ENCODE measurements around the gene SPX. TPM values are rescaled to one million over a fixed set of nuclear protein-coding genes. Genes with fewer than 3 reads are reported as not detected.

SPX gene
- total RNA-seq, 1 experiment from 2014 or later, result 6.9 TPM

DNA sequence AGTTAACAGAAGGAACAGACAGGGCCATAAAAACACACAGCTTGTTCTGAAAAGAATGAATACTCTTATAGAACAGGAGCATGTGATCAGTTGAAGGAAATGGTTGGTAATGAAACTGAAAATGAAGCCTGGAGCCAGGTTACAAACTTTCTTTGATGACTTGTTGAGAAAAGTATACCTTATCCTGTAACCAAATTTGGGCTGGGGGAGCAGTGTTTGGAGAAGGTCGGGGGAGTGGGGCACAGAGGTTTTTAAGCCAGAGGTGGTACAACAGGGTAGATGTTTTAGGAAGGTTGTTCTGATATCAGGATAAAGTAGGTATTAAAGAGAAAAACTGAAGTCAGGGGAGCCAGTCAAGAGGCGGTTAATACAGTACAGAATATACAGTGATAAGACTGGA, 16.3 kb upstream of the SPX start:
- Mint-ChIP-seq H3K4me3 (ENCODE audit: unreplicated experiment) (no peak overlapping the region), H3K36me3 (ENCODE audit: insufficient read depth, unreplicated experiment) (peaks cover 30% of the 10 kb centered on the region), H3K27me3 (ENCODE audit: insufficient read depth, unreplicated experiment) (no peaks in the 10 kb centered on the region), H3K4me1 (ENCODE audit: low read depth, unreplicated experiment) (no peaks in the 10 kb centered on the region), H3K9me3 (ENCODE audit: unreplicated experiment) (no peaks in the 10 kb centered on the region), H3K27ac (ENCODE audit: unreplicated experiment) (no peak overlapping the region)
- CTCF ChIA-PET, result no interaction called here
- TF ChIP-seq, protein P1, sequence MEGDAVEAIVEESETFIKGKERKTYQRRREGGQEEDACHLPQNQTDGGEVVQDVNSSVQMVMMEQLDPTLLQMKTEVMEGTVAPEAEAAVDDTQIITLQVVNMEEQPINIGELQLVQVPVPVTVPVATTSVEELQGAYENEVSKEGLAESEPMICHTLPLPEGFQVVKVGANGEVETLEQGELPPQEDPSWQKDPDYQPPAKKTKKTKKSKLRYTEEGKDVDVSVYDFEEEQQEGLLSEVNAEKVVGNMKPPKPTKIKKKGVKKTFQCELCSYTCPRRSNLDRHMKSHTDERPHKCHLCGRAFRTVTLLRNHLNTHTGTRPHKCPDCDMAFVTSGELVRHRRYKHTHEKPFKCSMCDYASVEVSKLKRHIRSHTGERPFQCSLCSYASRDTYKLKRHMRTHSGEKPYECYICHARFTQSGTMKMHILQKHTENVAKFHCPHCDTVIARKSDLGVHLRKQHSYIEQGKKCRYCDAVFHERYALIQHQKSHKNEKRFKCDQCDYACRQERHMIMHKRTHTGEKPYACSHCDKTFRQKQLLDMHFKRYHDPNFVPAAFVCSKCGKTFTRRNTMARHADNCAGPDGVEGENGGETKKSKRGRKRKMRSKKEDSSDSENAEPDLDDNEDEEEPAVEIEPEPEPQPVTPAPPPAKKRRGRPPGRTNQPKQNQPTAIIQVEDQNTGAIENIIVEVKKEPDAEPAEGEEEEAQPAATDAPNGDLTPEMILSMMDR (IDR thresholded peaks at IDR 0.05; ENCODE audit: insufficient read depth in 1 of 2, low read depth in 1 of 2, low read length in 1 of 2, severe bottlenecking in 1 of 2, unreplicated experiment in 1 of 2), result no peak
- DNase-seq, result no peak
- intact Hi-C loops (cut with micrococcal nuclease; ENCODE audit: unreplicated experiment), result loop anchor here (5.0 kb wide), 1 partner anchor 433 kb away; the partner anchor contains the start of gene ABCC9
- no peaks in the 10 kb centered on the region for H3K9me3 ChIP-seq
- no peaks in the 10 kb centered on the region for H3K4me1 ChIP-seq
- BruUV-seq (replicated peaks), result no TSS peak
- POLR2A ChIA-PET, result interaction anchor here (0.6 kb wide), 1 partner anchor 15 kb away, joined by 3 read pairs; no protein-coding TSS in a partner anchor
- H3K27me3 ChIP-seq (replicated peaks; ENCODE audit: control insufficient read depth, insufficient read depth, low read length), result no peaks in the 10 kb centered on the region
- H3K36me3 ChIP-seq (ENCODE audit: control insufficient read depth, insufficient read depth, low read length), result peaks cover 1% of the 10 kb centered on the region; the same call in 1 of the 2 replicates
- H3K4me3 ChIP-seq (ENCODE audit: low read depth, low read length), result no peak overlapping the region

DNA sequence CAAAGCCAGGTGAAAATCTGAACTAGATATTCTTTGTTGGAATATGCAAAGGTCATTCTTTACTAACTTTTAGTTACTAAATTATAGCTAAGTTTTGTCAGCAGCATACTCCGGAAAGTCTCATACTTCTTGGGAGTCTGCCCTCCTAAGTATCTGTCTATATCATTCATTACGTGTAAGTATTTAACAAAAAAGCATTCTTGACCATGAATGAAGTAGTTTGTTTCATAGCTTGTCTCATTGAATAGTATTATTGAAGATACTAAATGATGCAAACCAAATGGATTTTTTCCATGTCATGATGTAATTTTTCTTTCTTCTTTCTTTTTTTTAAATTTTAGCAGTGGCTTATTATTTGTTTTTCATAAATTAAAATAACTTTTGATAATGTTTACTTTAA, 9.8 kb upstream of the SPX start:
- H3K4me1 Mint-ChIP-seq (ENCODE audit: low read depth, unreplicated experiment), result peaks cover 5% of the 10 kb centered on the region
- no peaks in the 10 kb centered on the region for H3K27me3 ChIP-seq (replicated peaks; ENCODE audit: control insufficient read depth, insufficient read depth, low read length)
- H3K27me3 Mint-ChIP-seq (ENCODE audit: insufficient read depth, unreplicated experiment), result no peaks in the 10 kb centered on the region
- H3K9me3 ChIP-seq, result no peaks in the 10 kb centered on the region
- BruUV-seq (replicated peaks), result no TSS peak
- no peak for DNase-seq
- ChIA-PET POLR2A (no interaction called here), CTCF (no interaction called here)
- H3K4me3 ChIP-seq (ENCODE audit: low read depth, low read length), result no peak overlapping the region
- no peaks in the 10 kb centered on the region for H3K4me1 ChIP-seq
- intact Hi-C loops (cut with micrococcal nuclease; ENCODE audit: unreplicated experiment), result no loop called here
- H3K27ac Mint-ChIP-seq (ENCODE audit: unreplicated experiment), result no peak overlapping the region
- no peaks in the 10 kb centered on the region for H3K9me3 Mint-ChIP-seq (ENCODE audit: unreplicated experiment)
- H3K36me3 Mint-ChIP-seq (ENCODE audit: insufficient read depth, unreplicated experiment), result peaks cover 21% of the 10 kb centered on the region
- peaks cover 3% of the 10 kb centered on the region for H3K36me3 ChIP-seq (ENCODE audit: control insufficient read depth, insufficient read depth, low read length)
- TF ChIP-seq, protein P1 (IDR thresholded peaks at IDR 0.05; ENCODE audit: insufficient read depth in 1 of 2, low read depth in 1 of 2, low read length in 1 of 2, severe bottlenecking in 1 of 2, unreplicated experiment in 1 of 2), result no peak
- no peak overlapping the region for H3K4me3 Mint-ChIP-seq (ENCODE audit: unreplicated experiment)

DNA sequence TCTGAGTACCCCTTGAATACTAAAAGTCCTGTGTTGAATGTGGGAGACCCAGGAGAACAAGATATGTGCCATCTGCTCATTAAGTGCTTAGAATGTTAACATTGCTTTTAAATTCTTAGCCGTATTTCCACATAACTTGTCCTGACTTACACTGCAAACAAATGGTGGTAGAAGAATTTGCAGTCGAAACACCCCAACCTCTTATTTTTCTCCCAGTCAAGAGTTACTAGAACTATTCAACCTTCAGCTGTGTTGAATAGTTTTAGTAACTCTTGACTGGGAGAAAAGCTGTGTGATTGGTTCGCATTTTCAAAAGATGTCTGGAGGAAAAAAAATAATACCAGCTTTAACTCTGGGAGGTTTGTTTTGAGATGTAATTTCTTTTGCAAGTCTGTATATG, 7.6 kb upstream of the SPX start:
- no peaks in the 10 kb centered on the region for H3K9me3 ChIP-seq
- POLR2A ChIA-PET, result no interaction called here
- intact Hi-C loops (cut with micrococcal nuclease; ENCODE audit: unreplicated experiment), result no loop called here
- peaks cover 6% of the 10 kb centered on the region for H3K4me1 ChIP-seq
- CTCF ChIA-PET, result no interaction called here
- no peak overlapping the region for H3K4me3 Mint-ChIP-seq (ENCODE audit: unreplicated experiment)
- no peaks in the 10 kb centered on the region for H3K27me3 Mint-ChIP-seq (ENCODE audit: insufficient read depth, unreplicated experiment)
- TF ChIP-seq, protein P1 (IDR thresholded peaks at IDR 0.05; ENCODE audit: insufficient read depth in 1 of 2, low read depth in 1 of 2, low read length in 1 of 2, severe bottlenecking in 1 of 2, unreplicated experiment in 1 of 2), result no peak
- DNase-seq, result no peak
- H3K36me3 ChIP-seq (ENCODE audit: control insufficient read depth, insufficient read depth, low read length), result peaks cover 2% of the 10 kb centered on the region; the same call in 1 of the 2 replicates
- no peak overlapping the region for H3K4me3 ChIP-seq (ENCODE audit: low read depth, low read length)
- peaks cover 17% of the 10 kb centered on the region for H3K4me1 Mint-ChIP-seq (ENCODE audit: low read depth, unreplicated experiment)
- H3K9me3 Mint-ChIP-seq (ENCODE audit: unreplicated experiment), result no peaks in the 10 kb centered on the region
- no TSS peak for BruUV-seq (replicated peaks)
- H3K27ac Mint-ChIP-seq (ENCODE audit: unreplicated experiment), result no peak overlapping the region
- peaks cover 12% of the 10 kb centered on the region for H3K36me3 Mint-ChIP-seq (ENCODE audit: insufficient read depth, unreplicated experiment)
- H3K27me3 ChIP-seq (replicated peaks; ENCODE audit: control insufficient read depth, insufficient read depth, low read length), result no peaks in the 10 kb centered on the region

Measured in Caco-2 (cell line).